Tibial artery (tissue), 4 donors: Measurements from ENCODE around the gene MYO3B.

Experiments used
- DNase-seq, 2 donors: peaks; one replicate each; pipeline ENCODE4 v3.0.0-alpha.2; 2019
- H3K27ac ChIP-seq, 2 donors: fragments of 200-600 bp; sonication (generic) in 1 of 2; 1 replicate in 1 of 2; 2 replicates in 1 of 2; pipeline ENCODE4 v1.5.1; 2018 to 2019; ENCODE audit warnings: mild to moderate bottlenecking in 1 of 2
- H3K27me3 ChIP-seq, 2 donors: fragments of 200-600 bp; sonication (generic) in 1 of 2; one replicate each; pipeline versions ENCODE4 v1.5.1 to v1.6.0; 2016 to 2019
- H3K36me3 ChIP-seq, 3 donors: fragments of 200-600 bp; sonication (generic) in 2 of 3; one replicate each; pipeline ENCODE4 v1.5.1; 2016 to 2019; ENCODE audit warnings: mild to moderate bottlenecking in 2 of 3
- H3K4me1 ChIP-seq, 4 donors: fragments of 200-600 bp; sonication (generic) in 2 of 4; 1 replicate in 3 of 4; 2 replicates in 1 of 4; pipeline ENCODE4 v1.5.1; 2016 to 2019
- H3K4me3 ChIP-seq, 2 donors: fragments of 200-600 bp; sonication (generic) in 1 of 2; 1 replicate in 1 of 2; 2 replicates in 1 of 2; pipeline ENCODE4 v1.5.1; 2018 to 2019; ENCODE audit warnings: mild to moderate bottlenecking in 2 of 2
- H3K9me3 ChIP-seq, 3 donors: fragments of 200-600 bp; sonication (generic) in 1 of 3; one replicate each; pipeline ENCODE4 v1.5.1; 2016 to 2019
- CTCF ChIP-seq, 2 experiments: fragments of 200-600 bp in 1 of 2; fragments of 450-650 bp in 1 of 2; IDR thresholded peaks; one replicate each; pipeline ENCODE4 v1.5.1; 2017 to 2019; ENCODE audit warnings: antibody characterized with exemption in 2 of 2, mild to moderate bottlenecking in 1 of 2, moderate library complexity in 1 of 2
- intact Hi-C: fragments of 100-400 bp; cut with DNase I; formaldehyde crosslinking; loops from one replicate; pipeline ENCODE4 v1.15.0; 2023; ENCODE audit warnings: low total_unique reads

Gene MYO3B

GRCh38 chr2:170694316-170694715 lies 516.4 kb downstream of the MYO3B start:
- intact Hi-C loops: no loop called here
- no peak for TF ChIP-seq CTCF (IDR thresholded peaks at IDR 0.05)
- no peak for DNase-seq
- Histone ChIP-seq H3K36me3 (no peaks in the 10 kb centered on the region), H3K4me3 (no peak overlapping the region), H3K9me3 (no peaks in the 10 kb centered on the region), H3K4me1 (no peaks in the 10 kb centered on the region), H3K27ac (no peak overlapping the region), H3K27me3 (no peaks in the 10 kb centered on the region)

DNA sequence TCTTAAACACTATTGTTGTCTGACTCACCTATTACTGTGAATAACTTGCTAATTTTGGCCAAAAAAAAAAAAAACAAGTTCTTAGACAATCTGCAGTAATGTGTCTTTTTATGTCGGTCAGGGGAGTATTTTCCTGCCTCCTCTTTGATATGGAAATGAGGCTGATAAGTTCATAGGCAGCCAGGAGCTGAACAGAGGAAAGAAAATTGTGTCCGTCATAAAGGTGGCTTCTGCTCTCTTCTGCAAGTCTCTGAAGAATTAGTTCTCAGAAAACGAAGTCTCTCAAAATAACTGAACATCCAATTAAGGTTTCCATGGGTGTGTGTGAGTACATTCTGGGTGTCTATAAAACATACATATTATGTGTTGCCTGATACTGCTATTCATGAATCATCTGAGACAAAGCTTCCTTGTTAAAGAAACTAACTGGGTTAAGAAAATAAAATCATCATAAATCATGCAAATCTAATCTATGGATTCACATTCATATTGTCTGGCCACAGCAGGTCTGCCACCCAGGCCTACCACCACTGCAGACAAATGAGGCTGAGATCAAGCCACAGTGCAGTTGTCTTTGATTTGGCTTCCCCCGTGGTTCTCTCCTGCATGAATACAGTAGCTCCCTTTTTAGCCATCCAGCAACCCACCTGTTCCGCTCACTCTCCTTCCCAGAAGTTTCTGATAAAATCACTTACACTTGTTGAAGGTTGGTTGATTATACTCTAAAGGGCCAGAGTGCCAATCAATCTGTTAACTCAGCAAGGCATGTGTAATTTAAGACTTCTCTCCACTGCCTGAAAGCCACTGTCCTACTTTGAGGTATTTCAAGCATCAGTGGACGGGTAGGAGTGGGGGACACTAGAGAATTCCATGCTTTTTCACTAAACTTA lies 517.8 kb downstream of the MYO3B start:
- Histone ChIP-seq H3K27ac (no peak overlapping the region), H3K4me3 (no peak overlapping the region), H3K9me3 (no peaks in the 10 kb centered on the region), H3K4me1 (no peaks in the 10 kb centered on the region), H3K27me3 (no peaks in the 10 kb centered on the region), H3K36me3 (no peaks in the 10 kb centered on the region)
- no peak for TF ChIP-seq CTCF (IDR thresholded peaks at IDR 0.05)
- DNase-seq: no peak
- intact Hi-C loops: no loop called here

- no peak for DNase-seq
- H3K4me1 ChIP-seq: no peaks in the 10 kb centered on the region
- H3K4me3 ChIP-seq: no peak overlapping the region
- no peaks in the 10 kb centered on the region for H3K27me3 ChIP-seq
- H3K27ac ChIP-seq: no peak overlapping the region
- TF ChIP-seq CTCF (IDR thresholded peaks at IDR 0.05): no peak
- no peaks in the 10 kb centered on the region for H3K36me3 ChIP-seq
- no peaks in the 10 kb centered on the region for H3K9me3 ChIP-seq
- intact Hi-C loops: no loop called here
These were observed 519.0 kb downstream of the MYO3B start for GRCh38 chr2:170696948-170697347.

GRCh38 chr2:170701011-170701410 lies 523.1 kb downstream of the MYO3B start:
- no peaks in the 10 kb centered on the region for H3K4me1 ChIP-seq
- H3K36me3 ChIP-seq: no peaks in the 10 kb centered on the region
- TF ChIP-seq CTCF (IDR thresholded peaks at IDR 0.05): no peak
- no peak for DNase-seq
- H3K27me3 ChIP-seq: no peaks in the 10 kb centered on the region
- no peak overlapping the region for H3K4me3 ChIP-seq
- no peaks in the 10 kb centered on the region for H3K9me3 ChIP-seq
- intact Hi-C loops: no loop called here
- no peak overlapping the region for H3K27ac ChIP-seq

- Histone ChIP-seq H3K27me3 (no peaks in the 10 kb centered on the region), H3K9me3 (no peaks in the 10 kb centered on the region)
These were observed 526.0 kb downstream of the MYO3B start for GRCh38 chr2:170703776-170704476.

More at GRCh38 chr2:170703776-170704476, 526.0 kb downstream of the MYO3B start:
- Histone ChIP-seq H3K4me1 (no peaks in the 10 kb centered on the region), H3K27ac (no peak overlapping the region), H3K4me3 (no peak overlapping the region), H3K36me3 (no peaks in the 10 kb centered on the region)
- no peak for TF ChIP-seq CTCF (IDR thresholded peaks at IDR 0.05)
- intact Hi-C loops: no loop called here
- no peak for DNase-seq
